Mesenchymal stem cell (in vitro differentiated cells and primary cell): Measurements from ENCODE around the gene AMT.

ENCODE experiments used
- DNase-seq: peaks from one replicate; pipeline ENCODE4 v3.0.0-alpha.2; 2013
- H2AFZ ChIP-seq: one replicate; pipeline ENCODE4 v1.6.1; 2013; ENCODE audit warnings: low read depth, mild to moderate bottlenecking, control low read depth, inconsistent platforms, low read length, moderate library complexity
- H2AK5ac ChIP-seq: 2 replicates; pipeline ENCODE4 v1.6.1; 2013; ENCODE audit warnings: low read length, moderate library complexity, mild to moderate bottlenecking, inconsistent platforms; ENCODE audit not compliant: severe bottlenecking
- H2BK120ac ChIP-seq: one replicate; pipeline ENCODE4 v1.6.1; 2013; ENCODE audit warnings: low read depth, mild to moderate bottlenecking, inconsistent platforms, low read length, moderate library complexity
- H2BK12ac ChIP-seq, 2 experiments: one replicate each; pipeline ENCODE4 v1.6.1; 2013; ENCODE audit warnings: inconsistent platforms in 2 of 2, low read length in 2 of 2, mild to moderate bottlenecking in 2 of 2, moderate library complexity in 2 of 2, control low read depth in 1 of 2
- H2BK15ac ChIP-seq: one replicate; pipeline ENCODE4 v1.6.1; 2013; ENCODE audit warnings: mild to moderate bottlenecking, low read depth, inconsistent platforms; ENCODE audit not compliant: poor library complexity, severe bottlenecking
- H2BK5ac ChIP-seq: 2 replicates; pipeline ENCODE4 v1.6.1; 2013; ENCODE audit warnings: low read depth, mild to moderate bottlenecking, low read length, control low read depth, inconsistent platforms; ENCODE audit not compliant: poor library complexity, severe bottlenecking
- H3K14ac ChIP-seq, 2 experiments: one replicate each; pipeline ENCODE4 v1.6.1; 2013; ENCODE audit warnings: inconsistent platforms in 2 of 2, low read length in 2 of 2, control low read depth in 1 of 2, mild to moderate bottlenecking in 1 of 2, moderate library complexity in 1 of 2
- H3K18ac ChIP-seq, 2 experiments: one replicate each; pipeline ENCODE4 v1.6.1; 2013; ENCODE audit warnings: inconsistent platforms in 2 of 2, low read length in 2 of 2, control low read depth in 1 of 2, low read depth in 1 of 2, mild to moderate bottlenecking in 1 of 2
- H3K23ac ChIP-seq, 2 experiments: one replicate each; pipeline ENCODE4 v1.6.1; 2013; ENCODE audit warnings: inconsistent platforms in 2 of 2, low read length in 2 of 2, mild to moderate bottlenecking in 2 of 2, moderate library complexity in 2 of 2, control low read depth in 1 of 2
- H3K27ac ChIP-seq: 2 replicates; pipeline ENCODE4 v1.5.1; 2013; ENCODE audit warnings: mild to moderate bottlenecking, moderate library complexity, low read length, control low read depth, inconsistent platforms; ENCODE audit not compliant: poor library complexity, severe bottlenecking
- H3K27me3 ChIP-seq, 2 experiments: 2 replicates each; pipeline versions ENCODE4 v1.6.1 to v1.7.0; 2013; ENCODE audit warnings: low read length in 2 of 2, mild to moderate bottlenecking in 2 of 2, moderate library complexity in 2 of 2, control low read depth in 1 of 2, inconsistent platforms in 1 of 2; ENCODE audit not compliant: control insufficient read depth in 1 of 2, insufficient read depth in 1 of 2
- H3K36me3 ChIP-seq, 2 experiments: 2 replicates each; pipeline versions ENCODE4 v1.6.1 to v1.7.0; 2013; ENCODE audit warnings: low read length in 2 of 2, control low read depth in 1 of 2, inconsistent platforms in 1 of 2, low read depth in 1 of 2, mild to moderate bottlenecking in 1 of 2; ENCODE audit not compliant: insufficient read depth in 2 of 2, control insufficient read depth in 1 of 2
- H3K4ac ChIP-seq, 2 experiments: one replicate each; pipeline ENCODE4 v1.6.1; 2013; ENCODE audit warnings: inconsistent platforms in 2 of 2, low read length in 2 of 2, mild to moderate bottlenecking in 2 of 2, moderate library complexity in 2 of 2, control low read depth in 1 of 2, low read depth in 1 of 2
- H3K4me1 ChIP-seq: 2 replicates; pipeline ENCODE4 v1.6.1; 2013; ENCODE audit warnings: low read depth, low read length, control low read depth; ENCODE audit not compliant: control insufficient read depth, insufficient read depth
- H3K4me2 ChIP-seq: 2 replicates; pipeline ENCODE4 v1.6.1; 2013; ENCODE audit warnings: low read length, mild to moderate bottlenecking, inconsistent platforms; ENCODE audit not compliant: poor library complexity, severe bottlenecking
- H3K4me3 ChIP-seq, 2 experiments: 2 replicates each; pipeline versions ENCODE4 v1.5.1 to v1.7.0; 2013; ENCODE audit warnings: low read length in 2 of 2, mild to moderate bottlenecking in 2 of 2, control low read depth in 1 of 2, low read depth in 1 of 2; ENCODE audit not compliant: insufficient read depth in 1 of 2
- H3K79me1 ChIP-seq: replicated peaks from 2 replicates; pipeline ENCODE4 v1.6.1; 2013; ENCODE audit warnings: mild to moderate bottlenecking, control low read depth, low read length, inconsistent platforms; ENCODE audit not compliant: poor library complexity, severe bottlenecking
- H3K9ac ChIP-seq: 2 replicates; pipeline ENCODE4 v1.7.0; 2013; ENCODE audit warnings: mild to moderate bottlenecking, low read length, moderate library complexity
- H3K9me3 ChIP-seq: 2 replicates; pipeline ENCODE4 v1.7.0; 2013; ENCODE audit warnings: mild to moderate bottlenecking, low read length; ENCODE audit not compliant: control insufficient read depth
- H4K8ac ChIP-seq: one replicate; pipeline ENCODE4 v1.6.1; 2013; ENCODE audit warnings: inconsistent platforms, mild to moderate bottlenecking, low read length, moderate library complexity
- H4K91ac ChIP-seq: one replicate; pipeline ENCODE4 v1.6.1; 2013; ENCODE audit warnings: mild to moderate bottlenecking, low read length, inconsistent platforms
- WGBS: methylation state at CpG from one replicate; pipeline ENCODE4 v1.1.7; 2013; ENCODE audit warnings: mixed read lengths; 5-methylcytosine and 5-hydroxymethylcytosine counted together

AMT gene

DNA sequence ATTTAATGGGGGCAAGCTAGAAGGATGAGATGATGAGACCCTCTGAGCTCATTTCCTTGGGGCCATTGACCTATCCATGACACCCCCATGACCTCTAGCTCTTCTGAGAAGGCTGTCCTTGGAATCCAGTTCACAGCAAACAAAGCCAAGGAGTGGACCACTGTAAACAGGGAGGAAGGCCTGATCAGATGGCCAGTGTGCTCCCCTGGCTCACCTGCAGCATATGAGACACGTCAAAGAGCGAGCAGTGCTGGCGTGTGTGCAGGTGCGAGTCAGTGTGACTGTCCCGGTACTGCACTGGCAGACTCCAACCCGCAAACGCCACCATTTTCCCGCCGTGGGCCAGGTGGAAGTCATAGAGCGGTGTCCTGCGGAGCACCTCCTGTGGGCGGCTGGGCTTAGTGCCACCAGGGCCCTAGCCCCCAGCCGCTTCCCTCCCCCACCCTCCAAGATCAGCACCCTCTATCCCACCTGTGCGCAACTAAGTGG lies 339 bp downstream of the AMT start:
- H3K4me2 ChIP-seq = peak overlapping the region; percentile 78
- H2BK12ac ChIP-seq = peak overlapping the region; percentile 7 to 75
- H3K14ac ChIP-seq = peak overlapping the region in 1 of 2 experiments; percentile 92
- peak overlapping the region; percentile 23 for H2AK5ac ChIP-seq
- H3K27ac ChIP-seq = peak overlapping the region; percentile 5
- no peak overlapping the region for H3K9ac ChIP-seq
- H3K18ac ChIP-seq = peak overlapping the region; percentile 46 to 91
- peaks cover 16% of the 10 kb centered on the region for H3K79me1 ChIP-seq
- 12% methylated on average over 14 of the region's 14 CpGs for WGBS
- H4K8ac ChIP-seq = peak overlapping the region; percentile 92
- H4K91ac ChIP-seq = peak overlapping the region; percentile 5
- H2AFZ ChIP-seq = peak overlapping the region; percentile 19
- peak overlapping the region; percentile 7 to 83 for H3K4ac ChIP-seq
- H3K4me3 ChIP-seq = peak overlapping the region in 1 of 2 experiments; percentile 23
- DNase-seq = no peak
- peak overlapping the region in 1 of 2 experiments; percentile 94 for H3K23ac ChIP-seq
- H2BK15ac ChIP-seq = no peak overlapping the region
- H2BK5ac ChIP-seq = no peak overlapping the region
- no peaks in the 10 kb centered on the region for H3K27me3 ChIP-seq
- no peak overlapping the region for H2BK120ac ChIP-seq
- H3K4me1 ChIP-seq = peaks cover 27% of the 10 kb centered on the region
- H3K9me3 ChIP-seq = no peaks in the 10 kb centered on the region
- peaks cover 51 to 58% of the 10 kb centered on the region in 2 experiments for H3K36me3 ChIP-seq

DNA sequence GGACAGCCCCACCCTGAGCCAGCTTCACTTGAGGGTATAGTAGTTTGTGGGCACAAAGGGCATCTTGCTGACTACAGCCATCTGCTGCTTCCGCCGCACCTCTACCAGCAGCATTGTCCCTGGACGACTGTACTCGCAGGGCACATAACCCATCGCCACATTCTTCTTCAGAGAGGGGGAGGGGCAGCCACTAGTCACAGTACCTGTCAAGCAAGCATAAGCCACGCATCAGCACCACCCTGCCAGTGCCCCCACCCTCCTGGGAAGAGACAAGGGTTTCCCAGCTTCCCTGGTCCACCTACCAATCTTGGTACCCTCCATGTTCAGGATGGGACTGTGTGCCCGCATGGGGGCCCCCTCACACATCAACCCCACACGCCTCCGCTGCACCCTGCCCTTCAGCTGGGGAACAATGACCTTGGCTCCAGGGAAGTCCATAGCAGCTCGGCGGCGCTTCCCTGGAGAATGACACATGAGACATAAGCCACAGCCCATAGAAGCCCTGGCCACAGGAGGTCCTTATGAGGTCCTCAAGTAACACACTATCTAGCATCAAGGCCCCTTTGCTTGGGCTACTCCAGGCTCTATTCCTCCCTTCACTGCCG lies 4.7 kb downstream of the AMT start:
- no peak overlapping the region for H4K8ac ChIP-seq
- no peak overlapping the region for H3K4me2 ChIP-seq
- H2BK15ac ChIP-seq = no peak overlapping the region
- no peak overlapping the region for H2BK120ac ChIP-seq
- H2BK12ac ChIP-seq = no peak overlapping the region
- no peak overlapping the region for H3K27ac ChIP-seq
- H3K14ac ChIP-seq = no peak overlapping the region
- no peaks in the 10 kb centered on the region for H3K9me3 ChIP-seq
- H3K79me1 ChIP-seq = peaks cover 34% of the 10 kb centered on the region
- no peak overlapping the region for H2BK5ac ChIP-seq
- no peak overlapping the region for H2AK5ac ChIP-seq
- H3K9ac ChIP-seq = no peak overlapping the region
- no peak overlapping the region for H3K23ac ChIP-seq
- no peak overlapping the region for H3K4ac ChIP-seq
- H3K4me1 ChIP-seq = peaks cover 39% of the 10 kb centered on the region
- no peak overlapping the region for H3K18ac ChIP-seq
- 91% methylated on average over 13 of the region's 13 CpGs for WGBS
- no peaks in the 10 kb centered on the region for H3K27me3 ChIP-seq
- no peak overlapping the region for H3K4me3 ChIP-seq
- DNase-seq = no peak
- H2AFZ ChIP-seq = no peak overlapping the region
- H3K36me3 ChIP-seq = peaks cover 42 to 60% of the 10 kb centered on the region in 2 experiments
- no peak overlapping the region for H4K91ac ChIP-seq

- Histone ChIP-seq H3K14ac (no peak overlapping the region), H3K27ac (no peak overlapping the region), H2BK12ac (no peak overlapping the region), H3K79me1 (peaks cover 33% of the 10 kb centered on the region), H3K4me1 (peaks cover 38% of the 10 kb centered on the region), H3K23ac (no peak overlapping the region), H3K27me3 (no peaks in the 10 kb centered on the region), H2AFZ (no peak overlapping the region), H2BK15ac (no peak overlapping the region), H3K4me3 (no peak overlapping the region), H2BK5ac (no peak overlapping the region), H4K8ac (no peak overlapping the region), H2BK120ac (no peak overlapping the region), H3K18ac (no peak overlapping the region), H3K4me2 (no peak overlapping the region), H3K36me3 (peaks cover 39 to 60% of the 10 kb centered on the region in 2 experiments), H3K4ac (no peak overlapping the region), H3K9me3 (no peaks in the 10 kb centered on the region), H4K91ac (no peak overlapping the region), H2AK5ac (no peak overlapping the region), H3K9ac (no peak overlapping the region)
- no peak for DNase-seq
- WGBS = 86% methylated on average over 2 of the region's 2 CpGs
These were observed 5.4 kb downstream of the AMT start for GRCh38 chr3:49416867-49417266.

DNA sequence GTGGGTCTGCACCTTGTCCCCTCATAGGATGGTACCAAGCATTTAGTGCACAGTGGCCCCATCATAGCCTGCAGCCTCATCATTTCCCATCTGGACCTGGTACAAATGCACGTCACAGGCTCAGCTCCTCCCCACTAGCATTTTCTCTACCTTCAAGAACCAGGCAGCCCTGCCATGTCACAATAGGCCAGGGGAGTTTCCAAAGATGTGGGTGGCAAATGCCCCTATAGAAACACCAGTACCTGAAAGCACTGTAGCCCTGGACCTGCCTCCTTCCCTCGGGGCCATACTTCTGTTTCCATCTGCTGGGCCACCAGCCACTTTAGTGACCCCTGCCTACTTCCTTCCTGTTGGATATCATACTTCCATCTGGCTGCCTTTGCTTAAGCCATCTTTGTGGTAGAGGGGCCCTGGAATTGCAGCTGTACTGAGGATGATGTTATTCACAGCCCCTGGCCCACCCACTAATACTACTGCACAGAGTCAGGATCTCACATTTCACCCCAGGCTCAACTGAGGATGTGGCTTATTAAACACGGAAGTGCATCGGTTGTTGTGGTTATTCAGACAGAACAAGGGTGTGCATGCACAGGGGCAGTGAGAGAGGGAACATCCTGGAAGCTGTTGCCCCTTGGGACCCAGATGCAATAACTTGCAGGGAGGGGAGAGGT lies 6.2 kb downstream of the AMT start:
- 85% methylated on average over 4 of the region's 4 CpGs for WGBS
- H3K18ac ChIP-seq = no peak overlapping the region

More for the DNA sequence above, 6.2 kb downstream of the AMT start:
- Histone ChIP-seq H2BK120ac (no peak overlapping the region), H2AK5ac (peak overlapping the region; percentile 27), H2BK12ac (no peak overlapping the region), H2BK15ac (peak overlapping the region; percentile 4), H3K27me3 (no peaks in the 10 kb centered on the region), H3K14ac (no peak overlapping the region), H3K23ac (no peak overlapping the region), H3K4me2 (no peak overlapping the region), H3K4ac (no peak overlapping the region), H3K9ac (no peak overlapping the region), H3K36me3 (peaks cover 39 to 60% of the 10 kb centered on the region in 2 experiments), H2AFZ (no peak overlapping the region), H2BK5ac (no peak overlapping the region), H4K8ac (no peak overlapping the region), H4K91ac (no peak overlapping the region), H3K79me1 (peaks cover 33% of the 10 kb centered on the region), H3K4me1 (peaks cover 32% of the 10 kb centered on the region), H3K27ac (no peak overlapping the region), H3K4me3 (no peak overlapping the region), H3K9me3 (no peaks in the 10 kb centered on the region)
- DNase-seq = no peak
